Measurements from ENCODE around the gene PAGE3. TPM values are rescaled to one million over a fixed set of nuclear protein-coding genes. Genes with fewer than 3 reads are reported as not detected.

The PAGE3 gene
- total and polyA plus RNA-seq, 9 of the 15 experiments (the other 6 are each of a cell fraction or from before 2014, with no cell fraction given), result not detected

DNA sequence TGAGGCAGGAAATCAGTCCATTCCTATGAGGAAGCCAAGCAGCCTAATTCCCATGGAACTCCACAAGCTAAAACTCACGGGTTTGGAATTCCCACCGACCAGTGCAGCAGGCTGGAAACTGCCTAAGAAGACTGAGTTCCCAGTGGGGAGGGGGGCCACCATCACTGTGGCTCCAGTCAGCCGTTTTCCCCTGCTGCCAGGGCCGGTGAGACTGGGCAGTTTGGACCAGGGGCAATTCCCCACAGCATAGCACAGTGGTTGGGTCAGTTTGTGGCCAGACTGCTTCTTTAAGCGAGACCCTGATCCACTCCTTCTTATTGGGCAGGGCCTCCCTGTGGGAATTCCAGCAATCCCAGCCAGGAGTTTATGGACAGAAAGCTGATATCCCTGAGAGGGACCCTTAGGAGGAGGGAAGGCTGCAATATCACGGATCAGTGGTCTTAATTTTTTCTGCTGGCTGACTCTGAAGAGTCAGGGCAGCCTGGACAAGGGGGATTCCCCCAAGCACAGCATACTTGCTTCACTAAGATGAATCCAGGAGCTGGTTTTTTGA, 23.9 kb downstream of the PAGE3 start:
- Histone ChIP-seq H2AFZ (ENCODE audit: low read depth, low read length) (no peak overlapping the region), H3K4me1 (replicated peaks in 1 of 2; ENCODE audit: control insufficient read depth in 2 of 2, insufficient read depth in 2 of 2, low read length in 2 of 2) (no peaks in the 10 kb centered on the region), H3K9me3 (replicated peaks; ENCODE audit: control insufficient read depth, insufficient read depth, low read depth, low read length) (no peaks in the 10 kb centered on the region), H3K27me3 (ENCODE audit: control insufficient read depth in 2 of 2, insufficient read depth in 2 of 2, low read length in 2 of 2) (no peaks in the 10 kb centered on the region), H4K20me1 (replicated peaks; ENCODE audit: control insufficient read depth, insufficient read depth, low read length) (no peaks in the 10 kb centered on the region), H3K4me2 (ENCODE audit: insufficient read depth, low read length) (no peak overlapping the region), H3K4me3 (no peak overlapping the region), H3K27ac (ENCODE audit: extremely low read depth, low read depth, low read length) (no peak overlapping the region), H3K9ac (ENCODE audit: insufficient read depth in 1 of 2, low read depth in 2 of 2, low read length in 2 of 2) (no peak overlapping the region), H3K79me2 (ENCODE audit: control insufficient read depth, insufficient read depth, low read length) (no peaks in the 10 kb centered on the region), H3K36me3 (ENCODE audit: control insufficient read depth, insufficient read depth, low read length) (no peaks in the 10 kb centered on the region), H3K9me1 (ENCODE audit: control insufficient read depth, insufficient read depth, low read length) (no peaks in the 10 kb centered on the region)
- POLR2A ChIA-PET, result no interaction called here
- intact Hi-C loops (cut with micrococcal nuclease), result no loop called here
- DNase-seq (ENCODE audit: extremely low read depth in 1 of 4, low spot score in 3 of 4) (no peak), FAIRE-seq (no peak), ATAC-seq (no peak)
- 3% methylated on average over 5 of the region's 6 CpGs for whole genome bisulfite sequencing (ENCODE audit: insufficient coverage, low coverage, missing lambda C conversion rate)
- CTCF ChIA-PET (ENCODE audit: low intra/inter-chr PET ratio), result no interaction called here
- no TSS peak for BruUV-seq (replicated peaks)
- in situ Hi-C loops (cut with MboI), result no loop called here
- TF ChIP-seq CBX1 (IDR thresholded peaks at IDR 0.05; ENCODE audit: low read depth) (no peak), ASH1L (IDR thresholded peaks at IDR 0.05; ENCODE audit: borderline replicate concordance, low read depth, partially characterized antibody) (no peak), SRSF9 (IDR thresholded peaks at IDR 0.05; ENCODE audit: borderline replicate concordance, low read depth, low read length) (no peak), TGIF2 (CRISPR knock-in tag; IDR thresholded peaks at IDR 0.05) (no peak), THRAP3 (IDR thresholded peaks at IDR 0.05; ENCODE audit: borderline replicate concordance) (no peak), ZBED1 (IDR thresholded peaks at IDR 0.05) (no peak), SMARCA4 (IDR thresholded peaks at IDR 0.05) (no peak), COPS2 (conservative IDR thresholded peaks at IDR 0.05) (no peak)
- TF ChIP-seq, protein P1, sequence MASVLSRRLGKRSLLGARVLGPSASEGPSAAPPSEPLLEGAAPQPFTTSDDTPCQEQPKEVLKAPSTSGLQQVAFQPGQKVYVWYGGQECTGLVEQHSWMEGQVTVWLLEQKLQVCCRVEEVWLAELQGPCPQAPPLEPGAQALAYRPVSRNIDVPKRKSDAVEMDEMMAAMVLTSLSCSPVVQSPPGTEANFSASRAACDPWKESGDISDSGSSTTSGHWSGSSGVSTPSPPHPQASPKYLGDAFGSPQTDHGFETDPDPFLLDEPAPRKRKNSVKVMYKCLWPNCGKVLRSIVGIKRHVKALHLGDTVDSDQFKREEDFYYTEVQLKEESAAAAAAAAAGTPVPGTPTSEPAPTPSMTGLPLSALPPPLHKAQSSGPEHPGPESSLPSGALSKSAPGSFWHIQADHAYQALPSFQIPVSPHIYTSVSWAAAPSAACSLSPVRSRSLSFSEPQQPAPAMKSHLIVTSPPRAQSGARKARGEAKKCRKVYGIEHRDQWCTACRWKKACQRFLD (CRISPR knock-in tag; IDR thresholded peaks at IDR 0.05), result no peak
- TF ChIP-seq, protein P2, sequence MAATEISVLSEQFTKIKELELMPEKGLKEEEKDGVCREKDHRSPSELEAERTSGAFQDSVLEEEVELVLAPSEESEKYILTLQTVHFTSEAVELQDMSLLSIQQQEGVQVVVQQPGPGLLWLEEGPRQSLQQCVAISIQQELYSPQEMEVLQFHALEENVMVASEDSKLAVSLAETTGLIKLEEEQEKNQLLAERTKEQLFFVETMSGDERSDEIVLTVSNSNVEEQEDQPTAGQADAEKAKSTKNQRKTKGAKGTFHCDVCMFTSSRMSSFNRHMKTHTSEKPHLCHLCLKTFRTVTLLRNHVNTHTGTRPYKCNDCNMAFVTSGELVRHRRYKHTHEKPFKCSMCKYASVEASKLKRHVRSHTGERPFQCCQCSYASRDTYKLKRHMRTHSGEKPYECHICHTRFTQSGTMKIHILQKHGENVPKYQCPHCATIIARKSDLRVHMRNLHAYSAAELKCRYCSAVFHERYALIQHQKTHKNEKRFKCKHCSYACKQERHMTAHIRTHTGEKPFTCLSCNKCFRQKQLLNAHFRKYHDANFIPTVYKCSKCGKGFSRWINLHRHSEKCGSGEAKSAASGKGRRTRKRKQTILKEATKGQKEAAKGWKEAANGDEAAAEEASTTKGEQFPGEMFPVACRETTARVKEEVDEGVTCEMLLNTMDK (IDR thresholded peaks at IDR 0.05; ENCODE audit: borderline replicate concordance, insufficient read depth, low read depth, low read length, poor library complexity, severe bottlenecking), result no peak
- TF ChIP-seq, protein P3, sequence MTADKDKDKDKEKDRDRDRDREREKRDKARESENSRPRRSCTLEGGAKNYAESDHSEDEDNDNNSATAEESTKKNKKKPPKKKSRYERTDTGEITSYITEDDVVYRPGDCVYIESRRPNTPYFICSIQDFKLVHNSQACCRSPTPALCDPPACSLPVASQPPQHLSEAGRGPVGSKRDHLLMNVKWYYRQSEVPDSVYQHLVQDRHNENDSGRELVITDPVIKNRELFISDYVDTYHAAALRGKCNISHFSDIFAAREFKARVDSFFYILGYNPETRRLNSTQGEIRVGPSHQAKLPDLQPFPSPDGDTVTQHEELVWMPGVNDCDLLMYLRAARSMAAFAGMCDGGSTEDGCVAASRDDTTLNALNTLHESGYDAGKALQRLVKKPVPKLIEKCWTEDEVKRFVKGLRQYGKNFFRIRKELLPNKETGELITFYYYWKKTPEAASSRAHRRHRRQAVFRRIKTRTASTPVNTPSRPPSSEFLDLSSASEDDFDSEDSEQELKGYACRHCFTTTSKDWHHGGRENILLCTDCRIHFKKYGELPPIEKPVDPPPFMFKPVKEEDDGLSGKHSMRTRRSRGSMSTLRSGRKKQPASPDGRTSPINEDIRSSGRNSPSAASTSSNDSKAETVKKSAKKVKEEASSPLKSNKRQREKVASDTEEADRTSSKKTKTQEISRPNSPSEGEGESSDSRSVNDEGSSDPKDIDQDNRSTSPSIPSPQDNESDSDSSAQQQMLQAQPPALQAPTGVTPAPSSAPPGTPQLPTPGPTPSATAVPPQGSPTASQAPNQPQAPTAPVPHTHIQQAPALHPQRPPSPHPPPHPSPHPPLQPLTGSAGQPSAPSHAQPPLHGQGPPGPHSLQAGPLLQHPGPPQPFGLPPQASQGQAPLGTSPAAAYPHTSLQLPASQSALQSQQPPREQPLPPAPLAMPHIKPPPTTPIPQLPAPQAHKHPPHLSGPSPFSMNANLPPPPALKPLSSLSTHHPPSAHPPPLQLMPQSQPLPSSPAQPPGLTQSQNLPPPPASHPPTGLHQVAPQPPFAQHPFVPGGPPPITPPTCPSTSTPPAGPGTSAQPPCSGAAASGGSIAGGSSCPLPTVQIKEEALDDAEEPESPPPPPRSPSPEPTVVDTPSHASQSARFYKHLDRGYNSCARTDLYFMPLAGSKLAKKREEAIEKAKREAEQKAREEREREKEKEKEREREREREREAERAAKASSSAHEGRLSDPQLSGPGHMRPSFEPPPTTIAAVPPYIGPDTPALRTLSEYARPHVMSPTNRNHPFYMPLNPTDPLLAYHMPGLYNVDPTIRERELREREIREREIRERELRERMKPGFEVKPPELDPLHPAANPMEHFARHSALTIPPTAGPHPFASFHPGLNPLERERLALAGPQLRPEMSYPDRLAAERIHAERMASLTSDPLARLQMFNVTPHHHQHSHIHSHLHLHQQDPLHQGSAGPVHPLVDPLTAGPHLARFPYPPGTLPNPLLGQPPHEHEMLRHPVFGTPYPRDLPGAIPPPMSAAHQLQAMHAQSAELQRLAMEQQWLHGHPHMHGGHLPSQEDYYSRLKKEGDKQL (CRISPR knock-in tag; IDR thresholded peaks at IDR 0.05; ENCODE audit: borderline replicate concordance), result no peak
